GM19324 (cell line): Measurements from ENCODE around the gene SLC2A14.
"Not testable (repeated sequence)": the region's sequence is repeated elsewhere in the genome, so short reads cannot be mapped to it uniquely, and the experiment has no call there.

Experiments
- ATAC-seq: cut with Tn5 transposase; IDR thresholded peaks from one replicate; pipeline ENCODE4 v1.9.1; 2021; ENCODE audit warnings: mild to moderate bottlenecking, moderate library complexity; ENCODE audit not compliant: unreplicated experiment, low FRiP score

Gene SLC2A14

DNA sequence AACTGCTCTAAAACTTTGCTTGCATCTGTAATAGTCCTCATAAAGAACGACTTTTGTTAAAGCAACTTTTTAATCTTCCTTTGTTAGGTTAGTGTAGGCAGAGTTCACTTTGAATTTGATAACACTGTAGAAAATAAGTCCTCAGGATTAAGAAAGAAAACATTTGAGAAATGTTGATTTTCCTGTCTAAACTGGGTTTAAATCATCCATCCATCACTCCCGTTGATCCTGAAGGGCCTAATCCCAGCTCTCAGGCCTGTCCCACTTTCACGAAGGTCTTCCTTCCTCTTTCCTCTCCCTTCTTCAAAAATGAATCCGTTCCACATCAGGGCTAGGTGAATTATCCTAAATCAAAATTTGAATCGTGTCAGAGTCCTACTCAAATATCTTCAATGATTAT is 36.9 kb downstream of the SLC2A14 start:
- ATAC-seq, result no peak

DNA sequence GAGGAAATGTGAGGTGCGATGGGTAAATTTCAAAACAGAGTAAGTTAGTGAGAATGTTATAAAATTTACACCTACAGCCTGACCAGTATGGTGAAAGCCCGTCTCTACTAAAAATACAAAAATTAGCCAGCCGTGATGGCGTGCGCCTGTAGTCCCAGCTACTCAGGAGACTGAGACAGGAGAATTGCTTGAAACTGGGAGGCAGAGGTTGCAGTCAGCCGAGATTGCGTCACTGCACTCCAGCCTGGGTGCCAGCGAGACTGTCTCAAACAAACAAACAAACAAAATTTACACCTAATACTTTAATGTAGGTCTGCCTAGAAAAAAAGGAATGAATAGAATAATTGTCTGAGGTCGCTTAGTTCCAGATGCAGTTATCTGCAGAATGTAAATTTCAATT is 37.6 kb downstream of the SLC2A14 start:
- no peak for ATAC-seq

GRCh38 chr12:7834701-7835100 is 38.0 kb downstream of the SLC2A14 start:
- ATAC-seq, result no peak

- ATAC-seq, result no peak
Observed at GRCh38 chr12:7833831-7834230, 38.9 kb downstream of the SLC2A14 start.

DNA sequence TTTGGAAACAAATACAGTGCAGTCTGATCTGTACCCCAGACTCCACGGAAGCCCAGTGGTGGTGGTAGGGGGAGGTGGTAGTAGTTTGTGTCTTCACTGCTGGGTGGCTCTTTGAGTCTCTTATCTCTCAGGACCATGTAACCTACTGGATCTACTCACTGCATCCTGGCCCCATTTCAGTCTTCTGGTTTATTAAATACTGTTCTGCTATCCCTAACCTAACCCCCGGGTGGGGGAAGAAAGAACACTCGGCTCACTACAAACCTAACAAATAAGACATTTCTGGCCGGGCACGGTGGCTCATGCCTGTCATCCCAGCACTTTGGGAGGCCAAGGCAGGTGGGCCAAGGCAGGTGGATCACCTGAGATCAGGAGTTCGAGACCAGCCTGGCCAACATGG is 39.5 kb downstream of the SLC2A14 start:
- ATAC-seq, result not testable (repeated sequence)

- ATAC-seq, result no peak
Observed at GRCh38 chr12:7832059-7832696, 40.5 kb downstream of the SLC2A14 start.

- ATAC-seq, result not testable (repeated sequence)
Observed at GRCh38 chr12:7829737-7830136, 43.0 kb downstream of the SLC2A14 start.

GRCh38 chr12:7825754-7826153 is 47.0 kb downstream of the SLC2A14 start:
- not testable (repeated sequence) for ATAC-seq

DNA sequence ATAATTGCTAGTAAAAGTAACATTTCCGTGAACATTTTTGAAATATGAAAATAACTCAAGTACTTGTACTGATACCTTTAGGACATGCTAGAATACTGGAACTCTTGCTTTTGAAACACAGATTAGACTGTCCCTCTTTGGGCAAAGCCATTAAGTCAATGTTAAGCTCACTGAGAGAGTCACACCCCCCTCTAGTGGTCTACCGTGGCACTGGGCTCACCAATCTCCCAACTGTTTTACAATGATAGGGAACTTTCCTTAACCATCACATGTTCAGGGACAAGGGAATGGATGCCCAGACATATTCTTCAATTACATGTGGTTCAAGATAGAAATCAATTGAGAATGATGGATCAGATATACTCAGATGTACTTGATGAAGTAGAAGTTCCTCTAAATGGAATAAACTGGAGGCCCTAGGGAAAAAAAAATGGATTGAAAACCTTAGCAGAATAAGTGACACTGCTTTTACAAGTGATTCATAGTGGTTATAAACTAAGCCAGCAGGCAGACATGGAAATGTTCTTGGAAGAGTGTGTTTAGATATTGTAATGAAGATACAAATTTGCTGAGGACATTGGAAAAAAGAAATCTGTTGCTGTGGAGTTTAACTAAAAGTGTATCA is 65.7 kb downstream of the SLC2A14 start:
- no peak for ATAC-seq

DNA sequence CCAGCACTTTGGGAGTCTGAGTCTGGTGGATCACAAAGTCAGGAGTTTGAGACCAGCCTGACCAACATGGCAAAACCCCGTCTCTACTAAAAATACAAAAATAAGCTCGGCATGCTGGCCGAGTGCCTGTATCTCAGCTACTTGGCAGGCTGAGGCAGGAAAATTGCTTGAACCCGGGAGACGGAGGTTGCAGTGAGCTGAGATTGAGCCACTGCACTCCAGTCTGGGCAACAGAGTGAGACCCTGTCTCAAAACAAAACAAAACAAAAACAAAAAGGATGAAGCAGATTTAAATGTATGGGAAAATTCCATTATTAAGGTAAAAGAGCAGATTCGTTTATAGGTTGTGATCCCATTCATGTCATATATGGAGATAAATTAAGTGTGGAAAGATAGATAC is 66.4 kb downstream of the SLC2A14 start:
- ATAC-seq, result not testable (repeated sequence)

- no peak for ATAC-seq
Observed at GRCh38 chr12:7801460-7801859, 71.3 kb downstream of the SLC2A14 start.

DNA sequence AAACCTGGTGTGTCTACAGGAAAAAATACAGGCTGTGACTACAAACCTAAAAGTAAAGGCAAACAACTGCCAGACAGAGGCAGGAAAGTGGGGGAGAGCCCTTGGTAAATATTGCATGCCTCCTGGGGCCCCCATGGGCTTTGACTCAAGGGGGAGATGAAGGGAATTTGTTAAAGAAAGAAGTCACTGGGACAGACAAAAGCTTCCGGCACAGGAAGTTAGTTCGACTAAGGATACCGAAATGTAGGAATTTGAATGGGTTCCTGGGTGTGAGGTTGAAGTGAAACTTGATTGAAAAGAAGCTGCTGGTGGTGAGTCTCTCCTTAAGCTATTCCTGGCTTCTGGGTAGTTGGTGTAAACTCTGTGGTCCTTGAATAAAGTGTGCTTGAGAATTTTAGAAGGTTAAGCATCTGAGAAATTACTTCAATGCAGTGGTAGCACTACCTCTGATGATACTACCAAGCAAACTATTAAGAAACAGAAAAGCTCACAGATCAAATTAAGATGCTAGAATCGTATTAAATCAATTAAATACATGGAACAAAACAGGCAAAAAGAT is 73.9 kb downstream of the SLC2A14 start:
- ATAC-seq, result not testable (repeated sequence)

- no peak for ATAC-seq
Observed at GRCh38 chr12:7797698-7798398, 74.9 kb downstream of the SLC2A14 start.

GRCh38 chr12:7797269-7797668 is 75.4 kb downstream of the SLC2A14 start:
- ATAC-seq, result not testable (repeated sequence)

DNA sequence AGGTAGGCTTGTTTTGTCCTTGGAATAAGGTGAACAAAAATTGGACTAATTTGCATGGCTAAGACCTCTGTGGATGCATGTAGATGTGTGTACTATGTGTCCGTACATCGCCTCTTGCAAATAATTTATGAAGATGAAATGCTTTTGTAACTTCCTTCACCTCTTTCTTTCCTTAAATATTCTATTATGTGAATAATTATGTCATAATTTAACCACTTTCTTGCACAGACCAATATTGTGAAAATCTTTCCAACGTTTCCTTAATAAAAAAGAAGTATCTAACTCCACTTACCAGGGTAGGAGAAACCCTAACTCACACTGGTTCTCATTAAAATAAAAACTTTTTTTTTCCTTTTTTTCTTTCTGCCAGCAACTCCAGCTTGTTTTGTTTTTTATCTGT is 79.5 kb downstream of the SLC2A14 start:
- ATAC-seq, result no peak

GRCh38 chr12:7788884-7789528 is 83.7 kb downstream of the SLC2A14 start, which contains the start of gene NANOG:
Gene NANOG, plus strand, starts transcription at chr12:7789402. Its CDS starts 213 bp downstream, at chr12:7789615.
- not testable (repeated sequence) for ATAC-seq

- ATAC-seq, result no peak
Observed at GRCh38 chr12:7788294-7788660, 84.4 kb downstream of the SLC2A14 start.

DNA sequence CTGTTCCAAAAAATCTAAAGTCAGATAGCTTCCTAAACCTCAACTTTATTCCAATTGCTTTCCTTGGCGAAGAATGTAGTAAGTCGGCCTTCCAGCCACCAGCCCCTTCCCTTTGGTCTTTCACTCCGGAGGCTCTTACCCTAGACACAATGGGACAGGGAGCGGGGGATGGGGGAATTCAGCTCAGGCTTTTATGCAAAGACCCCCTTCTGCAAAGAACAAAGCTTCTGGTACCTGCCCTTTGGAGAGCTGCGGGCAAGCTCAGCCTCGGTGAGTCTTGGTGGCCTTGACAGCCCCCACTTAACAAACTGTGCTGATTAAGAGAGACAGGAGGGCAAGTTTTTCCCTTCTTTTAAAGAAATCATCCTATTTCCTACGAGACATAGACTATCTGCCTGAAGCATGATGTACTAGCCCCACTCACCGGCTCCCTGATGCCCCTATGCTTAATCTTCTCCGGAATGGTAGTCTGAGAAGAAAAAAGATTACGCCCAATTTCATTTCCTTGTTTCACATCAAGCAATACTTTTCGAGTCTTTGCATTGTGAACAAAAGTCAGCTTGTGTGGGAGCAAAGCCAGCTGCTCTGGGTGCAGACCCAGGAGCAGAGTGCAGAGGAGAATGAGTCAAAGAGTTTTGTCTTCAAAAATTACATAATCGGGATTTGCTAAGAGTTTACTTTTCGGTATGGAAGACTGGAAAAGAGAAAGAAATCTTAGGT is 85.0 kb downstream of the SLC2A14 start:
- no peak for ATAC-seq

GRCh38 chr12:7784701-7785100 is 88.0 kb downstream of the SLC2A14 start:
- no peak for ATAC-seq

GRCh38 chr12:7783433-7783832 is 89.3 kb downstream of the SLC2A14 start:
- not testable (repeated sequence) for ATAC-seq
